GM18502 (cell line): Measurements from ENCODE around the gene ZNF439.
A peak's percentile ranks its signal among the peaks of the same experiment; 100 is the strongest.
"Not testable (repeated sequence)": the region's sequence is repeated elsewhere in the genome, so short reads cannot be mapped to it uniquely, and the experiment has no call there.

Experiments used
- ATAC-seq: cut with Tn5 transposase; IDR thresholded peaks from one replicate; pipeline ENCODE4 v1.9.1; 2021; ENCODE audit warnings: mild to moderate bottlenecking; ENCODE audit not compliant: unreplicated experiment, poor library complexity

ZNF439 gene

GRCh38 chr19:11848594-11849469 lies at the start of gene ZNF439:
TSS of gene ZNF439 (plus strand) at chr19:11848726. CDS start at chr19:11848868, 142 bp downstream.
- ATAC-seq = peak; percentile 85

DNA sequence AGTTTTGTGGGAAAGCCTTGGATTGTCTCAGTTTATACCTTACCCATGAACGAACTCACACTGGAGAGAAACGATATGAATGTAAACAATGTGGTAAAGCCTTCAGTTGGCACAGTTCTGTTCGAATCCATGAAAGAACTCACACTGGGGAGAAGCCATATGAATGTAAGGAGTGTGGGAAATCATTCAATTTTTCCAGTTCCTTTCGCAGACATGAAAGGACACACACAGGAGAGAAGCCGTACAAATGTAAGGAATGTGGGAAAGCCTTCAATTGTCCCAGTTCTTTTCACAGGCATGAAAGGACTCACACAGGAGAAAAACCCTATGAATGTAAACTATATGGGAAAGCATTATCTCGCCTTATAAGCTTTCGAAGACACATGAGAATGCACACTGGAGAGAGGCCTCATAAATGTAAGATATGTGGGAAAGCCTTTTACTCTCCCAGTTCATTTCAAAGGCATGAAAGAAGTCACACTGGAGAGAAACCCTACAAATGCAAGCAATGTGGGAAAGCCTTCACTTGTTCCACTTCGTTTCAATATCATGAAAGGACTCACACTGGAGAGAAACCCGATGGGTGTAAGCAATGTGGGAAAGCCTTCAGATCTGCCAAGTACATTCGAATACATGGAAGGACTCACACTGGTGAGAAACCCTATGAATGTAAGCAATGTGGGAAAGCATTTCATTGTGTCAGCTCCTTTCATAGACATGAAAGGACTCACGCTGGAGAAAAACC lies 42.0 kb upstream of the ZNF439 start:
- no peak for ATAC-seq

- no peak for ATAC-seq
Measured at GRCh38 chr19:11807099-11807380, 41.5 kb upstream of the ZNF439 start.

- peak; percentile 38 for ATAC-seq
Measured at GRCh38 chr19:11813703-11814028, 34.9 kb upstream of the ZNF439 start.

GRCh38 chr19:11814029-11814699 lies 34.4 kb upstream of the ZNF439 start, which contains the start of gene ZNF440:
TSS of gene ZNF440 (plus strand) at chr19:11814273. CDS start at chr19:11814448, 175 bp downstream.
- ATAC-seq = peak; percentile 96

- no peak for ATAC-seq
Measured at GRCh38 chr19:11814700-11815035, 33.9 kb upstream of the ZNF439 start.

DNA sequence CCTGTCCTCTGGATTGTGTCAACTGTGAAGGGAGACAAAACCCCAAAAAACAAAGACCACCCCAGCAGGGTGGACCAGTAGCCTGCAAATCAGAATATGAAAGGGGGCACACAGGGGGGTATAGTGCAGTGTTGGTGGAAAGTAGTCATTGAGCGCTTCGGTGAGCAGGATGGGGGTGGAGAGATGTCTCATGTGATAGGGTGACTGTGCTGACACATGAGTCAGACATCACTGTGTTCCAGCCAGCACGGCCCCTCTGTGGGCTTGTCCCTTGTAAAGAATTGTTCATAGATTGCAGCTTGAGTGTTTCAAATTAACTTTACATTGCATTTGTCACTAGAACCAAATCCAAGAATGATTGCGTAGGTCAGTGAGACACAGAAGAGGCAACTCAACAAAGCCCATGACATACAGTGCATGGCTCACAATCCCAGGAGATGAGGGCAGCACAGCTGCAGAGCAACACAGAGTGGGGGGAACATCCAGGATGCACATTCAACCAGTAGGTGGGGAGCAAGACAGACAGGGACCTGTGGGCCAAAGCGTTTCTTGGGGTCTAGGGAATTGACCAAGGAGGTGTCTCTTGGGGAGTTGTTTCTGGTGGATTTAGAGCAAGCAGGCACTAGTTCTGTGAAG lies 26.9 kb upstream of the ZNF439 start:
- no peak for ATAC-seq

DNA sequence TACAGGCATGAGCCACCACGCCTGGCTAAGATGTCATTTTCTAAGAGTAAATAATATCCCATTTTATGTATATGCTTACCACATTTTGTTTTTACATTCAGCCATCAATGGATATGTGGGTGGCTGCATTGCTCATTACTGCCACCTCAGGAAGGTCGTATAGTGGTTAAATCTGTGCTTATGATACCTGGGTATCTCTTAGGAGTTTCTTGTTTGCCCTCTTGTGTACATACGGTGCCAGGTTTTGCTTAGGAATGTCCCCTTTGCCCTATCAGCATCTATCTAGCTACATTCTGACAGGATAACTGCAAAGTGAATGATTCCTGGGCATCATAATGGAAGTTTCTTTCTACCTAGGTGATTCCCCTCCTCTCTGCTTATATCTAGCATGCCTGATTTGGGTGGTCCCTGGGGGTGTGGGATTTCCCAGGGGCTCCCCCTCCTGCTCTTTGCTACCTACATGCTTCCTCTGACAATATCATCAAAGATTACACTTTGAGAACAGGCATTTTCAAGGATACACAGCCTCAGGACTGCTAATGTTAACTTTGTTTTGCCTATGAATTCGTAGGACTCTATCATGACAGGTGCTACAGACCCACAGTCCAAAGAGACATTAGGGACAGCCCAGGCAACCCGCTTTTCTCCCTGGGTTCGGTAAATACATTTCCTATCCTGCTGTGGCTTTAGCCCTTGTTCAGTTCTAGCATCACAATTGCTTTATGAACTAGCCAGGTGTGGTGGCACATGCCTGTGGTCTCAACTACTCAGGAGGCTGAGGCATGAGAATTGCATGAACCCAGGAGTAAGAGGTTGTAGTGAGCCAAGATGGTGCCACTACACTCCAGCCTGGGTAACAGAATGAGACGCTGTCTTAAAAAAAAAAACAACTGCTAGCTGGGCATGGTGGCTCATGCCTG lies 19.3 kb upstream of the ZNF439 start:
- ATAC-seq = not testable (repeated sequence)

DNA sequence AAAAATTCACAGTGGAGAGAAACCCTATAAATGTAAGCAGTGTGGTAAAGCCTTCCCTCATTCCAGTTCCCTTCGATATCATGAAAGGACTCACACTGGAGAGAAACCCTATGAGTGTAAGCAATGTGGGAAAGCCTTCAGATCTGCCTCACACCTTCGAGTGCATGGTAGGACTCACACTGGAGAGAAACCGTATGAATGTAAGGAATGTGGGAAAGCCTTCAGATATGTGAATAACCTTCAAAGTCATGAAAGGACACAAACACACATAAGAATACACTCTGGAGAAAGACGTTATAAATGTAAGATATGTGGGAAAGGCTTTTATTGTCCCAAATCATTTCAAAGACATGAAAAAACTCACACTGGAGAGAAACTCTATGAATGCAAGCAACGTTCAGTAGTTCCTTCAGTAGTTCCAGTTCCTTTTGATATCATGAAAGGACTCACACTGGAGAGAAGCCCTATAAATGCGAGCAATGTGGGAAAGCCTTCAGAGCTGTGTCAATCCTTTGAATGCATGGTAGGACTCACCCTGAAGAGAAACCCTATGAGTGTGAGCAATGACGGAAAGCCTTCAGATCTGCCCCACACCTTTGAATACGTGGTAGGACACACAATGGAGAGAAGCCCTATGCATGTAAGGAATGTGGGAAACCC lies 16.1 kb upstream of the ZNF439 start:
- ATAC-seq = no peak

GRCh38 chr19:11833541-11833940 lies 15.0 kb upstream of the ZNF439 start:
- ATAC-seq = no peak

- ATAC-seq = not testable (repeated sequence)
Measured at GRCh38 chr19:11835626-11836066, 12.9 kb upstream of the ZNF439 start.

DNA sequence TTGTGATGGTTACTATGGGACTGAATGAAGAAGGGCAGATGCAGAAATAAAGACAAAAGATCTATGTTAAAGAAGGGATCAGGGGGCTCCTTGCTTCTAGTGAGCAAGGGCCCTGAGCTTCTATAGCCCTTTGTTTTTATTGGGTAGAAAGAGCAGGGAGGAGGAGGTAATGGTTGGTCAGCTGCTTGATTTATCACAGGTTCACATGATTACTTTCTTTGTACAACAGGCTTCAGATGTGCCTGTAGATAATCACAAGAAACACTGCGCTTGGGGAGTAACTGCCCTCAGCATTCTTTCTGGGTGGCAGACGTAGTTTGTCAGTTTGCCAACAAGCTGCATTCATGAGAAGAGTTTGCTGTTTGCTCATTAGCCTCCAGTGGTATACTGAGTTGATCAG lies 4.8 kb upstream of the ZNF439 start:
- ATAC-seq = no peak

DNA sequence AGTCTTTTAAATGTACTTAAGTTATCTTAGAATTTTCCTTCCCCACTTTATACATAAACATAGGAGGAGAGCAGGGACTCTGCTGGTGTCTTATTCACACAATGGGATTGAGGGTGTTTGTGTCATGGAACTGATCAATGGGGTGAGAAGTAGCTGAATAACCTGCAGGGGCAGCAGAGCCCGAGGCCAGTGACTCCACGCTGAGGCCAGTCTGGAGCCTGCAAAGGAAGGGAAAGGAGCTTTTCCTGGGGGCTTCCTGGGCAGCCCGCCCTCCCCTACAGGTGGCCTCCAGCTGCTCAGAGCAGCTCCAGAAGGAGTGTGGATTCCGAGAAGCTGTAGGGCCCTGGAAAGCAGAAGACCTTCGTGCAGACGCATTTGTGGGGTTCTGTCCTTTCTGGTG lies 911 bp upstream of the ZNF439 start:
- not testable (repeated sequence) for ATAC-seq

DNA sequence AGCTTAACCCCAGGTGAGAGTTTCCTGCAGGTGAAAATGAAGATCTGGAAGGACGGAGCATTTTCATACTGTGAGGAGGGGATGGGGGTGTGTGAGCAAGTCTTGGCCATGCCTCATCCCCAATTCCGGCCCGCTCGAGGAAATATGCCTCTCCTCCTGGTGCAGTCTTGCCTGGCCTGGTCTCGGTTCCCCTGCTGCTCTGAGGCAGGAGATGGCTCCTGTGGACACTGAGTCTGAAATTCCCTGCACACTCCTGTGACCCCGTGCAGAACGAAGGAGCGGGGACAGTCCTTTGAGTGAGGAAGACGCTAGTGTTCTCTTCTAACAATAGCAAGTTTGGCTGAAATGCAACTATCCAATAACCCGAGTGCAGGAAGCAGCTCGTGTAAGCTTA lies 329 bp upstream of the ZNF439 start:
- ATAC-seq = no peak

- ATAC-seq = not testable (repeated sequence)
Measured at GRCh38 chr19:11850289-11850688, 1.8 kb downstream of the ZNF439 start.

DNA sequence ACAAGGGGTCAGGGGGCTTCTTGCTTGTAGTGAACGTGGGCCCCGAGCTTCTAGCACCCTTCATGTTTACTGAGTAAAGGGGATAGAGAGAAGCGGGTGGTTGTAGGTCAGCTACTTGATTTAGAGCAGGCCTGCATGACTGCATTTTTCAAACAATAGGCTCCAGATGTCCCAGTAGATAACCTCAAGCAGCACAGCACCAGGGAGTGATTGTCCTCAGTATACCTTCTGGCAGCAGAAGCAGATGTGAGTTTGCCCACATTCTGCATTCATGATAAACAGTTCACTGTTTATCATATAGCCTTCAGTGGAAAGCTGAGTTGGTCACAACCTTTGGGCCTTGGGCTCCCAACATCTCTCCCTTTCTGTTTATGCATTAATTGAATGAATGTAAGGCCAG lies 4.8 kb downstream of the ZNF439 start:
- ATAC-seq = no peak

DNA sequence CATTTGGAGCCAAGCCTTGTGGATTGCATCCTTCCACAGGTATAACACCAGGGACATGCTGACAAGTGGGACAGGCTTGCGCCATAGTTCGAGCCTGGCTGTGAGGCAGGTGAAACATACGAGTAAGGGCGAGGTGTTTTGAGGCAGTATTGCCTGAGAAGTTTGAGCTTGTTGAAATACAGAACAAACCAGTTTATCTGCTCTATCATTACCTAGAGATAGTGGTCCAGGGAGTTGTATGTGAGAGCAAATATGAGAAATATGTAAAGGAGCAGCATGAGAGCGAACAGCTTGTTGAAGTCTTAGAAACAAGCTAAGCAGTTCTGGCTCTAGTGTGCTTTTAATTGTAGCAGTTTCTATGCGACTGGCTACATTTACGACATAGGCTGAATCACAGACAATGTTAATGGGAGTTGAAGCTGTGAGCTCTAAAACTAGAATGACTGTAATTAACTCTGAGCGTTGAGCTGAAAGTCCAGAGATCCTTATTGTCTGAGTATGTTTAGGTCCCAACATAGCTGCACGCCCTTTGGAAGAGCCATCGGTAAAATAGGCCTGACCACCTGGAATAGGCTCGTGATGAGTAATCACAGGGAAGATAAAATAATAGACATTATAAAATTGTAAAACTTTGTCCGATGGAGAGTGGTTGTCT lies 8.2 kb downstream of the ZNF439 start:
- ATAC-seq = no peak

DNA sequence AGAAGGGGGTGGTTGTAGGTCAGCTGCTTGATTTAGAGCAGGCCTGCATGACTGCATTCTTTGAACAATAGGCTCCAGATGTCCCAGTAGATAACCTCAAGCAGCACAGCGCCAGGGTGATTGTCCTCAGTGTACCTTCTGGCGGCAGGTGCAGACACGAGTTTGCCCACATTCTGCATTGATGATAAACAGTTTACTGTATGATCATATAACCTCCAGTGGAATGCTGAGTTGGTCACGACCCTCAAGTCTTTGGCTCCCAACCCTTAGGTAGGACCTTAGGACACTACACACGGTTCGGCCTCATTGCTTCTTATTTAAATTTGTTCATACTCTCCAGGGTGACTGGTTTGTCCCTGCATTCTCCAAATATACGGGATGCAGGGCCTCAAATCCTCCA lies 12.2 kb downstream of the ZNF439 start:
- no peak for ATAC-seq

DNA sequence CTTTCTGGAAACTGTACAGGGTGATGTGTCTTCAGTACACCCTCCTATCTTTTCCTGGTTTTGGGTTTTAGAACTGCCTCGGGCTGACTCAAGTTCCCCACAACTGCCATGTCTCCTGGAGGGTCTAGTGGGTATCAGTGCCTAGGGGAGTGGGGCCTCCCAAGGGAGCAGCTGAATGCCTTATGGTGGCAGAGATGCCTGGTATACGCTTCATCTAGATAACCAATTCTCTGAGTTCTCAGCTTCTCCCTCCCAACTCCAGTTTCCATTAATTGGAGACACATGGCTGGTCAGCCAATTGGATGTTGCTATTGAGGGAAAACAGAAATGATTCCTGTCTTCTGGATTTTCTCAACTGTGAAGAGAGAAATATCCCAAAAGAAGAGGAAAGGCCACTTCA lies 12.8 kb downstream of the ZNF439 start:
- no peak for ATAC-seq
